VCaP (cell line): ENCODE results near the gene BCS1L.

ENCODE experiments used
- H3K27ac ChIP-seq: fragments of 450-650 bp; 2 replicates; pipeline ENCODE4 v1.5.1; 2017
- CTCF ChIP-seq: fragments of 450-650 bp; conservative IDR thresholded peaks from 2 replicates; pipeline ENCODE4 v1.5.1; 2017; ENCODE audit warnings: mild to moderate bottlenecking, moderate library complexity

The BCS1L gene

GRCh38 chr2:218659258-218659987 lies at the start of gene BCS1L, which contains the start of gene ZNF142:
Gene BCS1L (plus strand): TSS chr2:218659683. CDS start chr2:218660988, 1,305 bp downstream.
Gene ZNF142 (minus strand): TSS chr2:218659623. CDS start chr2:218656429, 3,194 bp downstream.
- TF ChIP-seq CTCF, result no peak
- peak within 1 kb of the TSS; percentile 76 for H3K27ac ChIP-seq

GRCh38 chr2:218615868-218616315 lies 43.6 kb upstream of the BCS1L start:
- TF ChIP-seq CTCF, result no peak
- H3K27ac ChIP-seq, result no peak overlapping the region

GRCh38 chr2:218618102-218618860 lies 41.2 kb upstream of the BCS1L start:
- no peak overlapping the region for H3K27ac ChIP-seq
- peak; percentile 17 for TF ChIP-seq CTCF

GRCh38 chr2:218621007-218621406 lies 38.5 kb upstream of the BCS1L start:
- TF ChIP-seq CTCF, result no peak
- no peak overlapping the region for H3K27ac ChIP-seq

GRCh38 chr2:218622606-218623365 lies 36.7 kb upstream of the BCS1L start:
- TF ChIP-seq CTCF, result no peak
- H3K27ac ChIP-seq, result no peak overlapping the region

- TF ChIP-seq CTCF, result no peak
- H3K27ac ChIP-seq, result no peak overlapping the region
Observed at GRCh38 chr2:218623366-218623705, 36.1 kb upstream of the BCS1L start.

GRCh38 chr2:218626369-218626768 lies 33.1 kb upstream of the BCS1L start:
- TF ChIP-seq CTCF, result no peak
- no peak overlapping the region for H3K27ac ChIP-seq
